22Rv1 (cell line): ENCODE results near the gene ROCK1.

Source experiments
- CTCF ChIP-seq: fragments of 450-650 bp; IDR thresholded peaks from 2 replicates; pipeline ENCODE4 v1.5.1; 2017; ENCODE audit warnings: mild to moderate bottlenecking
- ZFX ChIP-seq: fragments of 450-650 bp; IDR thresholded peaks from 2 replicates; pipeline ENCODE4 v1.6.1; 2017; ENCODE audit warnings: antibody characterized with exemption, borderline replicate concordance

GRCh38 chr18:21134895-21135294, 23.3 kb upstream of the ROCK1 start:
- peak; percentile 31 for TF ChIP-seq CTCF
- no peak for TF ChIP-seq ZFX
